H1 (cell line): ENCODE results near the gene CORIN. TPM values are rescaled to one million over a fixed set of nuclear protein-coding genes. Genes with fewer than 3 reads are reported as not detected.

Experiments used
- CTCF ChIA-PET: fragments of 300-600 bp; sonication (Branson Sonifier 250); formaldehyde crosslinking; loops from one replicate; lab custom pipeline; 2021; ENCODE audit not compliant: partially characterized antibody; lab: Charles Lee
- POLR2A ChIA-PET: fragments of 300-600 bp; sonication (Branson Sonifier 250); formaldehyde crosslinking; loops from one replicate; lab custom pipeline; 2021; ENCODE audit warnings: inconsistent platforms; ENCODE audit not compliant: partially characterized antibody; lab: Charles Lee
- DNase-seq, 2 experiments: peaks; one replicate each; pipeline versions ENCODE4 v3.0.0 to v3.0.0-alpha.2; 2010 to 2022; ENCODE audit warnings: low spot score in 2 of 2, low read depth in 1 of 2, mixed read lengths in 1 of 2
- FAIRE-seq: peaks from 2 replicates; lab custom pipeline; 2011; peaks lifted over from hg19 to GRCh38; lab: Jason Lieb, UNC
- H2AFZ ChIP-seq: 2 replicates; pipeline ENCODE4 v1.8.1; 2012; ENCODE audit warnings: low read length, inconsistent platforms
- H2AK5ac ChIP-seq: 2 replicates; pipeline ENCODE4 v1.6.1; 2013; ENCODE audit warnings: low read depth, low read length
- H2BK120ac ChIP-seq: replicated peaks from 2 replicates; pipeline ENCODE3; 2013; ENCODE audit warnings: low read depth, low read length, inconsistent platforms
- H2BK12ac ChIP-seq: 2 replicates; pipeline ENCODE4 v1.6.1; 2013; ENCODE audit warnings: low read depth, low read length
- H2BK15ac ChIP-seq: 2 replicates; pipeline ENCODE4 v1.6.1; 2013; ENCODE audit warnings: low read length
- H2BK20ac ChIP-seq: 2 replicates; pipeline ENCODE4 v1.6.1; 2013; ENCODE audit warnings: low read length
- H2BK5ac ChIP-seq: 2 replicates; pipeline ENCODE4 v1.6.1; 2013; ENCODE audit warnings: low read depth, low read length
- H3K14ac ChIP-seq: 2 replicates; pipeline ENCODE4 v1.6.1; 2013; ENCODE audit warnings: inconsistent platforms; ENCODE audit not compliant: insufficient read length
- H3K18ac ChIP-seq: 2 replicates; pipeline ENCODE4 v1.6.1; 2013; ENCODE audit warnings: low read length; ENCODE audit errors: extremely low read depth
- H3K23ac ChIP-seq: 2 replicates; pipeline ENCODE4 v1.6.1; 2013; ENCODE audit warnings: inconsistent platforms; ENCODE audit not compliant: insufficient read length
- H3K23me2 ChIP-seq: 2 replicates; pipeline ENCODE4 v1.6.1; 2013; ENCODE audit warnings: low read depth, low read length
- H3K27ac ChIP-seq: 2 replicates; pipeline ENCODE4 v1.6.1; 2011; ENCODE audit warnings: low read depth, low read length, inconsistent platforms
- H3K27me3 ChIP-seq, 4 experiments: replicated peaks in 1 of 4; 1 replicate in 1 of 4; 2 replicates in 3 of 4; pipeline versions ENCODE4 v1.6.1 to v1.8.1; 2011 to 2013; ENCODE audit warnings: low read length in 3 of 4, mild to moderate bottlenecking in 3 of 4, inconsistent platforms in 2 of 4, mixed read lengths in 2 of 4, moderate library complexity in 1 of 4; ENCODE audit not compliant: control insufficient read depth in 3 of 4, insufficient read depth in 3 of 4; ENCODE audit errors: extremely low read depth in 1 of 4
- H3K36me3 ChIP-seq, 4 experiments: 2 replicates each; pipeline versions ENCODE4 v1.6.1 to v1.8.1; 2011 to 2013; ENCODE audit warnings: mild to moderate bottlenecking in 4 of 4, low read length in 3 of 4, moderate library complexity in 2 of 4, control low read depth in 1 of 4, inconsistent platforms in 1 of 4; ENCODE audit not compliant: insufficient read depth in 4 of 4, control insufficient read depth in 2 of 4
- H3K4ac ChIP-seq: replicated peaks from 2 replicates; pipeline ENCODE3; 2013; ENCODE audit warnings: low read length, low read depth, mixed read lengths, inconsistent platforms; ENCODE audit not compliant: insufficient read length
- H3K4me1 ChIP-seq, 4 experiments: replicated peaks in 1 of 4; 1 replicate in 1 of 4; 2 replicates in 3 of 4; pipeline versions ENCODE4 v1.6.1 to v1.8.1; 2011 to 2013; ENCODE audit warnings: low read length in 3 of 4, inconsistent platforms in 2 of 4, mixed read lengths in 1 of 4; ENCODE audit not compliant: insufficient read depth in 4 of 4, control insufficient read depth in 3 of 4
- H3K4me2 ChIP-seq, 2 experiments: 2 replicates each; pipeline versions ENCODE4 v1.6.1 to v1.8.1; 2011 to 2013; ENCODE audit warnings: low read depth in 2 of 2, low read length in 2 of 2, control low read depth in 1 of 2, inconsistent platforms in 1 of 2, mild to moderate bottlenecking in 1 of 2; ENCODE audit not compliant: insufficient read depth in 1 of 2
- H3K4me3 ChIP-seq, 4 experiments: fragments of 200-600, 300-600 bp in 1 of 4; sonication (generic), shearing (Covaris generic), sonication (Bioruptor Twin) in 1 of 4; 2 replicates each; pipeline versions ENCODE4 v1.5.1 to v1.8.1; 2011 to 2016; ENCODE audit warnings: low read length in 4 of 4, low read depth in 3 of 4, control low read depth in 2 of 4, inconsistent platforms in 2 of 4, mild to moderate bottlenecking in 2 of 4, mixed read lengths in 1 of 4, moderate library complexity in 1 of 4; ENCODE audit not compliant: insufficient read depth in 2 of 4; ENCODE audit errors: extremely low read depth in 1 of 4
- H3K56ac ChIP-seq: replicated peaks from 2 replicates; pipeline ENCODE3; 2013; ENCODE audit warnings: low read depth, mild to moderate bottlenecking, mixed read lengths, low read length, inconsistent platforms; ENCODE audit not compliant: insufficient read length
- H3K79me1 ChIP-seq: 2 replicates; pipeline ENCODE4 v1.6.1; 2013; ENCODE audit warnings: low read depth, low read length, control low read depth
- H3K79me2 ChIP-seq, 2 experiments: 2 replicates each; pipeline versions ENCODE4 v1.6.1 to v1.8.1; 2012 to 2013; ENCODE audit warnings: low read length in 2 of 2, mild to moderate bottlenecking in 2 of 2, inconsistent platforms in 1 of 2; ENCODE audit not compliant: insufficient read depth in 2 of 2, control insufficient read depth in 1 of 2
- H3K9ac ChIP-seq, 4 experiments: replicated peaks in 1 of 4; 1 replicate in 1 of 4; 2 replicates in 3 of 4; pipeline versions ENCODE4 v1.6.1 to v1.8.1; 2011 to 2013; ENCODE audit warnings: low read depth in 3 of 4, low read length in 3 of 4, control low read depth in 2 of 4, mild to moderate bottlenecking in 2 of 4, moderate library complexity in 2 of 4, inconsistent platforms in 1 of 4; ENCODE audit errors: extremely low read depth in 1 of 4
- H3K9me3 ChIP-seq, 2 experiments: 2 replicates each; pipeline versions ENCODE4 v1.6.1 to v1.8.1; 2012 to 2013; ENCODE audit warnings: mild to moderate bottlenecking in 2 of 2, moderate library complexity in 2 of 2, control low read depth in 1 of 2, inconsistent platforms in 1 of 2, low read depth in 1 of 2, low read length in 1 of 2, mixed read lengths in 1 of 2; ENCODE audit not compliant: insufficient read depth in 2 of 2
- H4K20me1 ChIP-seq, 2 experiments: replicated peaks in 1 of 2; 2 replicates each; pipeline versions ENCODE3 to v1.8.1; 2011 to 2013; ENCODE audit warnings: inconsistent platforms in 2 of 2, low read length in 2 of 2, mild to moderate bottlenecking in 1 of 2; ENCODE audit not compliant: insufficient read depth in 2 of 2, control insufficient read depth in 1 of 2
- H4K5ac ChIP-seq: 2 replicates; pipeline ENCODE4 v1.6.1; 2013; ENCODE audit warnings: low read length, low read depth, mixed read lengths, inconsistent platforms; ENCODE audit not compliant: insufficient read length
- H4K8ac ChIP-seq: 2 replicates; pipeline ENCODE4 v1.8.0; 2013; ENCODE audit warnings: mild to moderate bottlenecking, moderate library complexity, low read length, inconsistent platforms; ENCODE audit not compliant: insufficient read depth; ENCODE audit errors: extremely low read depth
- H4K91ac ChIP-seq: replicated peaks from 2 replicates; pipeline ENCODE3; 2013; ENCODE audit warnings: low read length, mixed read lengths, inconsistent platforms; ENCODE audit not compliant: insufficient read length
- EP300 ChIP-seq, 2 experiments: IDR thresholded peaks; 1 replicate in 1 of 2; 2 replicates in 1 of 2; pipeline ENCODE4 v1.6.1; 2011 to 2012; ENCODE audit warnings: low read depth in 2 of 2, low read length in 2 of 2, mild to moderate bottlenecking in 2 of 2, borderline replicate concordance in 1 of 2, inconsistent platforms in 1 of 2, moderate library complexity in 1 of 2
- RAD21 ChIP-seq, 2 experiments: IDR thresholded peaks in 1 of 2; conservative IDR thresholded peaks in 1 of 2; 2 replicates each; pipeline ENCODE4 v1.6.1; 2011; ENCODE audit warnings: low read depth in 2 of 2, low read length in 2 of 2, improper control_type of control experiment in 1 of 2, inconsistent platforms in 1 of 2, mild to moderate bottlenecking in 1 of 2, moderate library complexity in 1 of 2
- SIN3A ChIP-seq, 2 experiments: IDR thresholded peaks in 1 of 2; conservative IDR thresholded peaks in 1 of 2; 2 replicates each; pipeline ENCODE4 v1.6.1; 2011 to 2012; ENCODE audit warnings: low read length in 2 of 2, improper control_type of control experiment in 1 of 2, low read depth in 1 of 2, mild to moderate bottlenecking in 1 of 2
- SIX5 ChIP-seq: IDR thresholded peaks from 2 replicates; pipeline ENCODE4 v1.6.1; 2011; ENCODE audit warnings: mild to moderate bottlenecking, low read depth, low read length
- WGBS, 2 experiments: shearing (Covaris generic) in 1 of 2; methylation state at CpG; one replicate each; pipeline versions ENCODE4 v1.1.6 to v1.1.7; 2013 to 2015; ENCODE audit warnings: low lambda C conversion rate in 2 of 2, mixed read lengths in 2 of 2, inconsistent platforms in 1 of 2, low coverage in 1 of 2, missing lambda C conversion rate in 1 of 2; ENCODE audit not compliant: insufficient replicate concordance in 2 of 2, insufficient coverage in 1 of 2, insufficient read length in 1 of 2; ENCODE audit errors: extremely low coverage in 1 of 2, missing lambda C conversion rate in 1 of 2; 5-methylcytosine and 5-hydroxymethylcytosine counted together
- polyA plus RNA-seq, 7 experiments: library from polyadenylated mRNA; depleted of rRNA in 3 of 7; stranded (reverse) in 5 of 7; unstranded in 2 of 7; fragments of >200 nt in 5 of 7; fragments of 200-250 nt in 2 of 7; gene quantifications; 1 replicate in 5 of 7; 2 replicates in 1 of 7; 4 replicates in 1 of 7; pipeline versions ENCODE4 v1.2.1 to v1.2.3, GENCODE V29; 2011 to 2013; ENCODE audit warnings: missing spikeins in 2 of 7, mixed read lengths in 2 of 7
- total RNA-seq: library from RNA; stranded (reverse); fragmentation: NEBNext Ultra II Directional; extraction: Animal tissue kit (Norgen Biotek cat#: 25700); gene quantifications from 2 replicates; pipeline ENCODE4 v1.2.1, GENCODE V29; 2021

The CORIN gene
- total and polyA plus RNA-seq, 2 of the 8 experiments (the other 6 are each of a cell fraction or from before 2014, with no cell fraction given): 0.09 to 0.32 TPM

GRCh38 chr4:47752214-47752613, 85.7 kb downstream of the CORIN start:
- H3K18ac ChIP-seq: no peak overlapping the region
- H3K9ac ChIP-seq: no peak overlapping the region
- H3K56ac ChIP-seq: no peak overlapping the region
- no peak for TF ChIP-seq SIN3A (conservative IDR thresholded peaks at IDR 0.05 in 1 of 2, IDR thresholded peaks at IDR 0.05 in 1 of 2; ENCODE audit: low read depth in 1 of 2, low read length in 2 of 2)
- no peak for TF ChIP-seq SIX5
- TF ChIP-seq EP300 (IDR thresholded peaks at IDR 0.05; ENCODE audit: borderline replicate concordance in 1 of 2, low read depth in 2 of 2, low read length in 2 of 2): no peak
- TF ChIP-seq RAD21 (IDR thresholded peaks at IDR 0.05 in 1 of 2, conservative IDR thresholded peaks at IDR 0.05 in 1 of 2; ENCODE audit: low read depth in 2 of 2, low read length in 2 of 2): no peak
- no peak overlapping the region for H2BK12ac ChIP-seq
- no peak overlapping the region for H3K4me3 ChIP-seq
- no peak overlapping the region for H3K4ac ChIP-seq
- no peak overlapping the region for H2BK5ac ChIP-seq
- H3K14ac ChIP-seq: no peak overlapping the region
- 92% methylated on average over 5 of the region's 5 CpGs; no CpG with 5 or more reads in 1 of the 2 experiments for WGBS, 2 experiments
- no peak overlapping the region for H4K5ac ChIP-seq
- CTCF ChIA-PET: interaction anchor here (0.6 to 2.2 kb wide), 3 partner anchors 9 to 264 kb away, joined by 3 to 8 read pairs (median 5); no protein-coding TSS in a partner anchor
- no peak overlapping the region for H3K23ac ChIP-seq
- no peaks in the 10 kb centered on the region for H3K4me1 ChIP-seq
- H2BK120ac ChIP-seq: no peak overlapping the region
- H2BK20ac ChIP-seq: no peak overlapping the region
- FAIRE-seq (no peak), DNase-seq (no peak)
- no peak overlapping the region for H3K27ac ChIP-seq
- no peaks in the 10 kb centered on the region for H3K79me1 ChIP-seq
- POLR2A ChIA-PET: no interaction called here
- 0 out of 8 replicates have a peak, but pooled peaks cover 0 to 3% (median 0%) of the 10 kb centered on the region in 4 experiments for H3K36me3 ChIP-seq
- no peak overlapping the region for H2BK15ac ChIP-seq
- H2AK5ac ChIP-seq: no peak overlapping the region
- no peaks in the 10 kb centered on the region for H3K27me3 ChIP-seq
- H3K79me2 ChIP-seq: no peaks in the 10 kb centered on the region
- no peaks in the 10 kb centered on the region for H3K23me2 ChIP-seq
- H3K4me2 ChIP-seq: no peak overlapping the region
- H3K9me3 ChIP-seq: peaks cover 8 to 12% of the 10 kb centered on the region in 2 experiments; a peak in 2 of 4 replicates
- no peak overlapping the region for H4K8ac ChIP-seq
- no peak overlapping the region for H4K91ac ChIP-seq
- no peaks in the 10 kb centered on the region for H4K20me1 ChIP-seq
- no peak overlapping the region for H2AFZ ChIP-seq
